Lung microvascular endothelial cell (primary cell): ENCODE data around the gene COX6A1. TPM values are rescaled to one million over a fixed set of nuclear protein-coding genes. Genes with fewer than 3 reads are reported as not detected.
A peak's percentile ranks its signal among the peaks of the same experiment; 100 is the strongest.

Source experiments
- DNase-seq, 2 donors: peaks; one replicate each; pipeline versions ENCODE4 v3.0.0 to v3.0.0-alpha.2; 2010; ENCODE audit warnings: low read depth in 2 of 2
- total RNA-seq: library from RNA; depleted of rRNA; stranded (reverse); fragments of >200 nt; gene quantifications from 2 replicates; pipeline ENCODE4 v1.2.1, GENCODE V29; 2014

Gene COX6A1
- total RNA-seq, result 494 and 598 TPM in 2 replicates

GRCh38 chr12:120437735-120438494, at the start of gene COX6A1:
Gene COX6A1, plus strand, starts transcription at chr12:120438113. Its CDS starts 14 bp downstream, at chr12:120438127.
- DNase-seq, result peak; percentile 92 to 96

- no peak for DNase-seq
Observed at GRCh38 chr12:120388691-120389481, 49.0 kb upstream of the COX6A1 start.

GRCh38 chr12:120390540-120391120, 47.3 kb upstream of the COX6A1 start:
- no peak for DNase-seq

- no peak for DNase-seq
Observed at GRCh38 chr12:120394483-120395367, 43.2 kb upstream of the COX6A1 start.

GRCh38 chr12:120397824-120398540, 39.9 kb upstream of the COX6A1 start:
- DNase-seq, result no peak

GRCh38 chr12:120399531-120399930, 38.4 kb upstream of the COX6A1 start:
- no peak for DNase-seq

GRCh38 chr12:120402217-120402616, 35.7 kb upstream of the COX6A1 start:
- no peak for DNase-seq

- no peak for DNase-seq
Observed at GRCh38 chr12:120403869-120404268, 34.0 kb upstream of the COX6A1 start.

- DNase-seq, result no peak
Observed at GRCh38 chr12:120404271-120404670, 33.6 kb upstream of the COX6A1 start.

- DNase-seq, result peak; percentile 7 to 45
Observed at GRCh38 chr12:120406069-120406468, 31.8 kb upstream of the COX6A1 start.

GRCh38 chr12:120406553-120406952, 31.4 kb upstream of the COX6A1 start:
- DNase-seq, result no peak

GRCh38 chr12:120408771-120409170, 29.1 kb upstream of the COX6A1 start:
- no peak for DNase-seq

- DNase-seq, result no peak
Observed at GRCh38 chr12:120412421-120412820, 25.5 kb upstream of the COX6A1 start.

- DNase-seq, result no peak
Observed at GRCh38 chr12:120413901-120414695, 23.8 kb upstream of the COX6A1 start.

GRCh38 chr12:120416490-120417216, 21.3 kb upstream of the COX6A1 start:
- DNase-seq, result no peak

- DNase-seq, result no peak
Observed at GRCh38 chr12:120417917-120418580, 19.9 kb upstream of the COX6A1 start.

- no peak for DNase-seq
Observed at GRCh38 chr12:120421701-120422100, 16.2 kb upstream of the COX6A1 start.

GRCh38 chr12:120422892-120423456, 14.9 kb upstream of the COX6A1 start:
- no peak for DNase-seq
